Panc1 (cell line): ENCODE results near the gene STK35. TPM values are rescaled to one million over a fixed set of nuclear protein-coding genes. Genes with fewer than 3 reads are reported as not detected.

Source experiments
- ATAC-seq: fragments of 200-7000 bp; cut with Tn5 transposase; 2 replicates; pipeline ENCODE4 v1.9.1; 2020; ENCODE audit warnings: mild to moderate bottlenecking, moderate library complexity
- BruUV-seq: library from RNA; stranded (reverse); fragments of 400-500 nt; replicated peaks from 2 replicates; lab custom pipeline; 2021; lab: Mats Ljungman, UMichigan
- CTCF ChIA-PET: fragments of 300-600 bp; sonication (Branson Sonifier 250); formaldehyde crosslinking; loops from one replicate; lab custom pipeline; 2022; ENCODE audit warnings: antibody characterized with exemption; lab: Charles Lee
- POLR2A ChIA-PET: fragments of 300-600 bp; sonication (Branson Sonifier 250); formaldehyde crosslinking; loops from one replicate; lab custom pipeline; 2022; ENCODE audit warnings: antibody characterized with exemption; lab: Charles Lee
- DNase-seq: peaks from one replicate; pipeline ENCODE4 v3.0.0-alpha.2; 2010; ENCODE audit warnings: low read depth, low spot score
- H3K27ac ChIP-seq: 2 replicates; pipeline ENCODE4 v1.5.1; 2011; ENCODE audit warnings: mild to moderate bottlenecking, low read length, inconsistent platforms
- H3K27me3 ChIP-seq: fragments of 200-500 bp; sonication (Bioruptor generic); 2 replicates; pipeline ENCODE4 v1.6.0; 2014; ENCODE audit warnings: low read length, inconsistent platforms; ENCODE audit not compliant: control insufficient read depth, insufficient read depth
- H3K36me3 ChIP-seq: fragments of 200-500 bp; sonication (Bioruptor generic); 2 replicates; pipeline ENCODE4 v1.5.1; 2014; ENCODE audit warnings: inconsistent platforms, mild to moderate bottlenecking, low read length, moderate library complexity; ENCODE audit not compliant: control insufficient read depth, insufficient read depth
- H3K4me1 ChIP-seq: 2 replicates; pipeline ENCODE4 v1.5.1; 2011; ENCODE audit warnings: inconsistent platforms, mild to moderate bottlenecking, low read length, moderate library complexity; ENCODE audit not compliant: control insufficient read depth, insufficient read depth
- H3K4me3 ChIP-seq, 2 experiments: 2 replicates each; pipeline ENCODE4 v1.5.1; 2011 to 2012; ENCODE audit warnings: low read depth in 2 of 2, low read length in 2 of 2, mild to moderate bottlenecking in 2 of 2, inconsistent platforms in 1 of 2, moderate library complexity in 1 of 2
- H3K9me3 ChIP-seq: fragments of 200-500 bp; sonication (Bioruptor generic); 2 replicates; pipeline ENCODE4 v1.5.1; 2014; ENCODE audit warnings: low read depth, mild to moderate bottlenecking, inconsistent platforms, low read length, moderate library complexity; ENCODE audit not compliant: control insufficient read depth, insufficient read depth
- POLR2AphosphoS5 ChIP-seq: IDR thresholded peaks from 2 replicates; pipeline ENCODE4 v1.6.1; 2012; ENCODE audit warnings: mild to moderate bottlenecking, low read depth, low read length, moderate library complexity
- REST ChIP-seq, 2 experiments: IDR thresholded peaks; 2 replicates each; pipeline ENCODE4 v1.6.1; 2011 to 2012; ENCODE audit warnings: low read depth in 2 of 2, control low read depth in 1 of 2, low read length in 1 of 2, mild to moderate bottlenecking in 1 of 2, moderate library complexity in 1 of 2; ENCODE audit not compliant: insufficient read depth in 1 of 2
- SIN3A ChIP-seq: IDR thresholded peaks from 2 replicates; pipeline ENCODE4 v1.6.1; 2012; ENCODE audit warnings: low read depth, mild to moderate bottlenecking, low read length, moderate library complexity, borderline replicate concordance; ENCODE audit not compliant: insufficient read depth
- TCF7L2 ChIP-seq: IDR thresholded peaks from 2 replicates; pipeline ENCODE4 v1.6.1; 2011; ENCODE audit warnings: mild to moderate bottlenecking, low read depth, low read length, inconsistent platforms
- in situ Hi-C: cut with HindIII; loops from 2 replicates; pipeline ENCODE4 v1.10.0; 2016; ENCODE audit warnings: low sequenced_read_pairs, low pct_unique_long_range_greater_than_20kb
- intact Hi-C: fragments of 100-400 bp; cut with micrococcal nuclease; formaldehyde crosslinking; loops from one replicate; pipeline ENCODE4 v1.10.0; 2022; ENCODE audit not compliant: unreplicated experiment
- total RNA-seq: library from RNA; stranded (reverse); gene quantifications from one replicate; pipeline ENCODE4 v1.2.1, GENCODE V29; 2021; ENCODE audit not compliant: unreplicated experiment
- TF ChIP-seq, protein P1 (sequence below): fragments of 450-650 bp; IDR thresholded peaks from 2 replicates; pipeline ENCODE4 v1.5.1; 2017; ENCODE audit warnings: mild to moderate bottlenecking

STK35 gene
- total RNA-seq, 1 experiment from 2014 or later: 27.6 TPM

DNA sequence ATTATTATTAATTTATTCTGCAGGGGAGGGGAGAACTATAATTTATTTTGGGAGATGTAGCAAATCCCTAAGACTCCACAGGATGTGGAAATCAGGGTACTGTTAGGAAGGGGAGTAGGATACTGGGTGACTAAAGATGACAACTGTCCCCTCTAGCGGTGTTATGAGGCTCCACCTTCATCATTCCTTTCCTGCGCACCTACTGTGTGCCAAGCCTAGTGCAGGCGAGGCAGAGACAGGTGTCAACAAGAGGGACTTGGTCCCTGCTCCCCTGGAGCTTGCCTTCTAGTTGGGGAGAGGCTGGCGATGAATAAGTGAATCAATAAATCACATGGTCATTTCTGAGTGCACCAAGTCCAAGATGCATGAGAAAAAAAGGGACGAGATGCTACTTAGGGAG, 65.5 kb downstream of the STK35 start:
- in situ Hi-C loops (no loop called here), intact Hi-C loops (no loop called here)
- DNase-seq (no peak), ATAC-seq (no peak)
- H3K27ac ChIP-seq: no peak overlapping the region
- CTCF ChIA-PET: no interaction called here
- TF ChIP-seq, protein P1, sequence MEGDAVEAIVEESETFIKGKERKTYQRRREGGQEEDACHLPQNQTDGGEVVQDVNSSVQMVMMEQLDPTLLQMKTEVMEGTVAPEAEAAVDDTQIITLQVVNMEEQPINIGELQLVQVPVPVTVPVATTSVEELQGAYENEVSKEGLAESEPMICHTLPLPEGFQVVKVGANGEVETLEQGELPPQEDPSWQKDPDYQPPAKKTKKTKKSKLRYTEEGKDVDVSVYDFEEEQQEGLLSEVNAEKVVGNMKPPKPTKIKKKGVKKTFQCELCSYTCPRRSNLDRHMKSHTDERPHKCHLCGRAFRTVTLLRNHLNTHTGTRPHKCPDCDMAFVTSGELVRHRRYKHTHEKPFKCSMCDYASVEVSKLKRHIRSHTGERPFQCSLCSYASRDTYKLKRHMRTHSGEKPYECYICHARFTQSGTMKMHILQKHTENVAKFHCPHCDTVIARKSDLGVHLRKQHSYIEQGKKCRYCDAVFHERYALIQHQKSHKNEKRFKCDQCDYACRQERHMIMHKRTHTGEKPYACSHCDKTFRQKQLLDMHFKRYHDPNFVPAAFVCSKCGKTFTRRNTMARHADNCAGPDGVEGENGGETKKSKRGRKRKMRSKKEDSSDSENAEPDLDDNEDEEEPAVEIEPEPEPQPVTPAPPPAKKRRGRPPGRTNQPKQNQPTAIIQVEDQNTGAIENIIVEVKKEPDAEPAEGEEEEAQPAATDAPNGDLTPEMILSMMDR: no peak
- no peak for TF ChIP-seq POLR2AphosphoS5
- no peak for TF ChIP-seq TCF7L2
- no peak for TF ChIP-seq SIN3A
- no peak for TF ChIP-seq REST (IDR thresholded peaks at IDR 0.05; ENCODE audit: insufficient read depth in 1 of 2, low read depth in 2 of 2, low read length in 1 of 2)
- no TSS peak for BruUV-seq
- H3K9me3 ChIP-seq: no peaks in the 10 kb centered on the region
- no peaks in the 10 kb centered on the region for H3K36me3 ChIP-seq
- 0 out of 2 replicates have a peak, but pooled peaks cover under 1% of the 10 kb centered on the region for H3K4me1 ChIP-seq
- H3K27me3 ChIP-seq: no peaks in the 10 kb centered on the region; the same call in none of the 2 replicates
- POLR2A ChIA-PET: no interaction called here
- no peak overlapping the region for H3K4me3 ChIP-seq

- Histone ChIP-seq H3K9me3 (no peaks in the 10 kb centered on the region), H3K36me3 (no peaks in the 10 kb centered on the region), H3K27me3 (no peaks in the 10 kb centered on the region; the same call in none of the 2 replicates), H3K27ac (no peak overlapping the region), H3K4me3 (no peak overlapping the region), H3K4me1 (0 out of 2 replicates have a peak, but pooled peaks cover 4% of the 10 kb centered on the region)
- ChIA-PET CTCF (no interaction called here), POLR2A (no interaction called here)
- BruUV-seq: no TSS peak
- intact Hi-C loops: no loop called here
- in situ Hi-C loops: no loop called here
- ATAC-seq (no peak), DNase-seq (no peak)
- TF ChIP-seq REST (IDR thresholded peaks at IDR 0.05; ENCODE audit: insufficient read depth in 1 of 2, low read depth in 2 of 2, low read length in 1 of 2) (no peak), POLR2AphosphoS5 (no peak), SIN3A (no peak), TCF7L2 (no peak)
- TF ChIP-seq, protein P1: no peak
Observed at GRCh38 chr20:2168946-2169345, 67.3 kb downstream of the STK35 start.
